ENCODE data around the gene PIGL.
"Not testable (repeated sequence)": the region's sequence is repeated elsewhere in the genome, so short reads cannot be mapped to it uniquely, and the experiment has no call there.

Gene PIGL

DNA sequence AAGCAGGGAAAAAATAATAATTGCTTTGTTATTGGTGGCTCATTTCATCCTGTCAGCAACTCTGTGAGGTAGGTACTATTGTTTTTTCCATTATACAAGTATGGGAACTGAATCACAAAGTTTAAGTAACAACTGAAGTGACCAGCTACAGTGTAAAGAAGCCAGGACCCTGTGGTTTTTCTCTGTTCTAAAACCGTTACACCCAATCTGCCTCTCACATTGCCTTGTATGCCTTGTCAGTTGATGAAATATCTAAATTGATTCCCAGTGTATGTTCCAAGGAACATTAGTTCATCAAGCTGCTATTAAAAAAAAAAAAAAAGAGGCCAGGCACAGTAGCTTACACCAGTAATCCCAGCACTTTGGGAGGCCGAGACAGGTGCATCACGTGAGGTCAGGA is 5.4 kb downstream of the PIGL start:
- Histone ChIP-seq H3K9ac (ENCODE audit: low read length) (no peak overlapping the region), H3K9me3 (replicated peaks; ENCODE audit: insufficient read depth, low read length) (no peaks in the 10 kb centered on the region), H3K27ac (ENCODE audit: low read length) (no peak overlapping the region), H3F3A (ENCODE audit: insufficient read depth, low read length) (no peaks in the 10 kb centered on the region), H3K36me3 (replicated peaks; ENCODE audit: insufficient read depth, low read length) (no peaks in the 10 kb centered on the region), H3K4me2 (ENCODE audit: low read depth, low read length) (no peak overlapping the region), H2AFZ (ENCODE audit: low read length) (no peak overlapping the region), H4K20me1 (ENCODE audit: insufficient read depth, low read length) (no peaks in the 10 kb centered on the region), H3K79me2 (ENCODE audit: low read length) (peaks cover 34% of the 10 kb centered on the region), H3K9me2 (replicated peaks; ENCODE audit: insufficient read depth, low read length) (no peaks in the 10 kb centered on the region), H3K4me3 (ENCODE audit: low read length) (no peak overlapping the region), H3K27me3 (replicated peaks; ENCODE audit: insufficient read depth, low read length) (no peaks in the 10 kb centered on the region), H3K4me1 (ENCODE audit: low read length) (no peaks in the 10 kb centered on the region)
- no peak for DNase-seq
- TF ChIP-seq EZH2phosphoT487 (IDR thresholded peaks at IDR 0.05; ENCODE audit: low read length) (no peak), EZH2 (optimal IDR thresholded peaks at IDR 0.05; ENCODE audit: low read depth, low read length) (no peak)
- TF ChIP-seq, protein P1, sequence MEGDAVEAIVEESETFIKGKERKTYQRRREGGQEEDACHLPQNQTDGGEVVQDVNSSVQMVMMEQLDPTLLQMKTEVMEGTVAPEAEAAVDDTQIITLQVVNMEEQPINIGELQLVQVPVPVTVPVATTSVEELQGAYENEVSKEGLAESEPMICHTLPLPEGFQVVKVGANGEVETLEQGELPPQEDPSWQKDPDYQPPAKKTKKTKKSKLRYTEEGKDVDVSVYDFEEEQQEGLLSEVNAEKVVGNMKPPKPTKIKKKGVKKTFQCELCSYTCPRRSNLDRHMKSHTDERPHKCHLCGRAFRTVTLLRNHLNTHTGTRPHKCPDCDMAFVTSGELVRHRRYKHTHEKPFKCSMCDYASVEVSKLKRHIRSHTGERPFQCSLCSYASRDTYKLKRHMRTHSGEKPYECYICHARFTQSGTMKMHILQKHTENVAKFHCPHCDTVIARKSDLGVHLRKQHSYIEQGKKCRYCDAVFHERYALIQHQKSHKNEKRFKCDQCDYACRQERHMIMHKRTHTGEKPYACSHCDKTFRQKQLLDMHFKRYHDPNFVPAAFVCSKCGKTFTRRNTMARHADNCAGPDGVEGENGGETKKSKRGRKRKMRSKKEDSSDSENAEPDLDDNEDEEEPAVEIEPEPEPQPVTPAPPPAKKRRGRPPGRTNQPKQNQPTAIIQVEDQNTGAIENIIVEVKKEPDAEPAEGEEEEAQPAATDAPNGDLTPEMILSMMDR (IDR thresholded peaks at IDR 0.05; ENCODE audit: low read length): no peak

DNA sequence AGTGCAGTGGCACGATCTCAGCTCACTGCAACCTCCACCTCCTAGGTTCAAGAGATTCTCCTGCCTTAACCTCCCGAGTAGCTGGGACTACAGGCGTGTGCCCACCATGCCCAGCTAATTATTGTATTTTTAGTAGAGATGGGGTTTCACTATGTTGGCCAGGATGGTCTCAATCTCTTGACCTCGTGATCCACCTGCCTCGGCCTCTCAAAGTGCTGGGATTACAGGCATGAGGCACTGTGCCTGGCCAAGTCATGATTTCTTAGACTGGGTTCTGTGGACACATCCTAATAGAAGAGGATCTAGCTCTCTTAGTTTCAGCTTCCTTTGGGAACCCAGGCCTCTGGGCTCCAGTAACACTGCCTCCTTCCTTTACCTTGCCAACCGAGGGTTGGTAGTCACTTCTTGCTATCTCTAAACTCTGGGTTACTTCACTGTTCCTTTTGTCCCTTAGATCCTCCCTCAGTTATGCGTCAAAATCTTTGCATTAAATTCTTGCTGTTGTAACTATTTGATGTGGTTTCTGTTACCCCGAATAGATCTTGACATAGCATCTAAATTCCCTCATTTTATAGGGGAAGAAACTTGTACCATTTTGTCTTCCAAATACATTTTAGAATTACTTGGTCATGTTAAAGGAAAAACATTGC is 13.0 kb downstream of the PIGL start:
- H3K4me3 ChIP-seq (ENCODE audit: low read length); H3K4me2 ChIP-seq (ENCODE audit: low read depth, low read length); H3K36me3 ChIP-seq (replicated peaks; ENCODE audit: insufficient read depth, low read length); H2AFZ ChIP-seq (ENCODE audit: low read length); H3K9me2 ChIP-seq (replicated peaks; ENCODE audit: insufficient read depth, low read length); H3K9me3 ChIP-seq (replicated peaks; ENCODE audit: insufficient read depth, low read length); H3K4me1 ChIP-seq (ENCODE audit: low read length); DNase-seq; H3K27ac ChIP-seq (ENCODE audit: low read length); H3K27me3 ChIP-seq (replicated peaks; ENCODE audit: insufficient read depth, low read length); H3F3A ChIP-seq (ENCODE audit: insufficient read depth, low read length); H4K20me1 ChIP-seq (ENCODE audit: insufficient read depth, low read length); H3K9ac ChIP-seq (ENCODE audit: low read length): not testable (repeated sequence)
- peaks cover 13% of the 10 kb centered on the region; the same call in 1 of the 2 replicates for H3K79me2 ChIP-seq (ENCODE audit: low read length)

DNA sequence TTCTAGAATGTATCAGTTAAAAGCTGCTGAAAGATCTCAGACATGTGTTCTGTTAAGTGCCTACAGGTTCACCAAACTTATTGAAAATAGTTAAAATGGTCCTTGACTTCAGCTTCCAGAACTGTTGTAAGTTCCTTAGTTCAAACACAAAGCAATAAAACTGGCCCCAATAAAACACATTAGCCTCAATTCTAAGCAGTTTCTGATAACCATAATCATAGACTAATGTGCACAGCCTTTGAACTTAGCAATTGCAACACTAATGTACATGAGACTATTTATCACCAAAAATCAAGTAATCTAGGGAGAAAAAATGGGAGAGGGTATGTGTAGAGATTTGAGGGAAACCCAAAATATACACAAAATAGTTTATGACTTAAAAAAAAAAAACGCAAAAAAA is 15.4 kb downstream of the PIGL start:
- Histone ChIP-seq H3K79me2 (ENCODE audit: low read length) (0 out of 2 replicates have a peak, but pooled peaks cover 4% of the 10 kb centered on the region), H3K4me3 (ENCODE audit: low read length) (no peak overlapping the region), H3K27me3 (replicated peaks; ENCODE audit: insufficient read depth, low read length) (no peaks in the 10 kb centered on the region), H3K9me3 (replicated peaks; ENCODE audit: insufficient read depth, low read length) (no peaks in the 10 kb centered on the region), H3K9ac (ENCODE audit: low read length) (no peak overlapping the region), H3F3A (ENCODE audit: insufficient read depth, low read length) (no peaks in the 10 kb centered on the region), H3K9me2 (replicated peaks; ENCODE audit: insufficient read depth, low read length) (no peaks in the 10 kb centered on the region), H4K20me1 (ENCODE audit: insufficient read depth, low read length) (no peaks in the 10 kb centered on the region), H3K4me1 (ENCODE audit: low read length) (0 out of 2 replicates have a peak, but pooled peaks cover 3% of the 10 kb centered on the region), H3K27ac (ENCODE audit: low read length) (no peak overlapping the region), H2AFZ (ENCODE audit: low read length) (no peak overlapping the region), H3K4me2 (ENCODE audit: low read depth, low read length) (no peak overlapping the region), H3K36me3 (replicated peaks; ENCODE audit: insufficient read depth, low read length) (no peaks in the 10 kb centered on the region)
- DNase-seq: no peak
- TF ChIP-seq, protein P1 (IDR thresholded peaks at IDR 0.05; ENCODE audit: low read length): no peak
- TF ChIP-seq EZH2 (optimal IDR thresholded peaks at IDR 0.05; ENCODE audit: low read depth, low read length) (no peak), EZH2phosphoT487 (IDR thresholded peaks at IDR 0.05; ENCODE audit: low read length) (no peak)

DNA sequence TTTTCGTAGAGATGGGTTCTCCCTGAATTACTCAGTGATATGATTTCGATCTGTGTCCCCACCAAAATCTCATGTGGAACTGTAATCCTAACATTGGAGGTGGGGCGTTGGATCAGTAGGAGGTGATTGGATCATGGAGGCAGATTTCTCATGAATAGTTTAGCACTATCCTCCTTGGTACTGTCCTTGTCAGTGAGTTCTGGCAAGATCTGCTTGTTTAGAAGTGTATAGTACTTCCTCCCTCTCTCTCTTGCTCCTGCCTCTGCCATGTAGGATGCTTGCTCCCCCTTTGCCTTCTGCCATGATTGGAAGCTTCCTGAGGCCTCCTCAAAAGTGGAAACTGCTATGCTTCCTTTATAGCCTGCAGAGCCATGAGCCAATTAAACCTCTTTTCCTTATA is 22.9 kb downstream of the PIGL start:
- H2AFZ ChIP-seq (ENCODE audit: low read length): no peak overlapping the region
- no peak overlapping the region for H3K4me2 ChIP-seq (ENCODE audit: low read depth, low read length)
- H3K4me3 ChIP-seq (ENCODE audit: low read length): no peak overlapping the region
- no peaks in the 10 kb centered on the region for H3K79me2 ChIP-seq (ENCODE audit: low read length)
- no peaks in the 10 kb centered on the region for H3K27me3 ChIP-seq (replicated peaks; ENCODE audit: insufficient read depth, low read length)
- DNase-seq: no peak
- no peak overlapping the region for H3K9ac ChIP-seq (ENCODE audit: low read length)
- TF ChIP-seq, protein P1 (IDR thresholded peaks at IDR 0.05; ENCODE audit: low read length): no peak
- TF ChIP-seq EZH2 (optimal IDR thresholded peaks at IDR 0.05; ENCODE audit: low read depth, low read length): no peak
- TF ChIP-seq EZH2phosphoT487 (IDR thresholded peaks at IDR 0.05; ENCODE audit: low read length): no peak
- H3K4me1 ChIP-seq (ENCODE audit: low read length): no peaks in the 10 kb centered on the region
- no peaks in the 10 kb centered on the region for H3F3A ChIP-seq (ENCODE audit: insufficient read depth, low read length)
- no peaks in the 10 kb centered on the region for H3K9me2 ChIP-seq (replicated peaks; ENCODE audit: insufficient read depth, low read length)
- no peaks in the 10 kb centered on the region for H3K36me3 ChIP-seq (replicated peaks; ENCODE audit: insufficient read depth, low read length)
- H3K27ac ChIP-seq (ENCODE audit: low read length): no peak overlapping the region
- H3K9me3 ChIP-seq (replicated peaks; ENCODE audit: insufficient read depth, low read length): no peaks in the 10 kb centered on the region
- H4K20me1 ChIP-seq (ENCODE audit: insufficient read depth, low read length): no peaks in the 10 kb centered on the region

All from MM.1S (cell line).